Activated naive CD8-positive, alpha-beta T cell (primary cell): Measurements from ENCODE around the gene TCEA2.
A peak's percentile ranks its signal among the peaks of the same experiment; 100 is the strongest.

Source experiments
- H3K27ac Mint-ChIP-seq: one replicate; pipeline ENCODE4 v1.8.0; 2021; ENCODE audit warnings: mixed read lengths
- H3K27me3 Mint-ChIP-seq: one replicate; pipeline ENCODE4 v1.8.0; 2021; ENCODE audit warnings: mixed read lengths
- H3K36me3 Mint-ChIP-seq: one replicate; pipeline ENCODE4 v1.8.0; 2021; ENCODE audit warnings: mixed read lengths
- H3K4me1 Mint-ChIP-seq: one replicate; pipeline ENCODE4 v1.8.0; 2021; ENCODE audit warnings: low read depth, mixed read lengths
- H3K4me3 Mint-ChIP-seq: one replicate; pipeline ENCODE4 v1.8.0; 2021; ENCODE audit warnings: mild to moderate bottlenecking, mixed read lengths
- H3K9me3 Mint-ChIP-seq: one replicate; pipeline ENCODE4 v1.8.0; 2021; ENCODE audit warnings: low read depth, mixed read lengths

The TCEA2 gene

GRCh38 chr20:64065062-64065973, 2.3 kb downstream of the TCEA2 start:
- Mint-ChIP-seq H3K4me3 (peak overlapping the region; percentile 44), H3K27ac (peak overlapping the region; percentile 58), H3K9me3 (no peaks in the 10 kb centered on the region), H3K27me3 (no peaks in the 10 kb centered on the region), H3K4me1 (peaks cover 38% of the 10 kb centered on the region), H3K36me3 (no peaks in the 10 kb centered on the region)

- Mint-ChIP-seq H3K4me3 (peak overlapping the region; percentile 44), H3K27ac (no peak overlapping the region), H3K27me3 (no peaks in the 10 kb centered on the region), H3K36me3 (no peaks in the 10 kb centered on the region), H3K4me1 (peaks cover 38% of the 10 kb centered on the region), H3K9me3 (no peaks in the 10 kb centered on the region)
Observed at GRCh38 chr20:64065974-64066343, 3.0 kb downstream of the TCEA2 start.

- Mint-ChIP-seq H3K4me1 (peaks cover 36% of the 10 kb centered on the region), H3K9me3 (no peaks in the 10 kb centered on the region)
Observed at GRCh38 chr20:64067005-64067632, 4.1 kb downstream of the TCEA2 start.

GRCh38 chr20:64067733-64068307, 4.8 kb downstream of the TCEA2 start:
- no peaks in the 10 kb centered on the region for H3K27me3 Mint-ChIP-seq
- no peaks in the 10 kb centered on the region for H3K9me3 Mint-ChIP-seq
- no peaks in the 10 kb centered on the region for H3K36me3 Mint-ChIP-seq
- no peak overlapping the region for H3K27ac Mint-ChIP-seq
- H3K4me3 Mint-ChIP-seq, result no peak overlapping the region
- H3K4me1 Mint-ChIP-seq, result peaks cover 36% of the 10 kb centered on the region

More at GRCh38 chr20:64067005-64067632, 4.1 kb downstream of the TCEA2 start:
- Mint-ChIP-seq H3K36me3 (no peaks in the 10 kb centered on the region), H3K27ac (no peak overlapping the region), H3K4me3 (no peak overlapping the region), H3K27me3 (no peaks in the 10 kb centered on the region)

- no peaks in the 10 kb centered on the region for H3K27me3 Mint-ChIP-seq
- peaks cover 36% of the 10 kb centered on the region for H3K4me1 Mint-ChIP-seq
- H3K4me3 Mint-ChIP-seq, result no peak overlapping the region
- H3K36me3 Mint-ChIP-seq, result no peaks in the 10 kb centered on the region
- no peaks in the 10 kb centered on the region for H3K9me3 Mint-ChIP-seq
- H3K27ac Mint-ChIP-seq, result no peak overlapping the region
Observed at GRCh38 chr20:64068386-64069208, 5.6 kb downstream of the TCEA2 start.

- no peaks in the 10 kb centered on the region for H3K36me3 Mint-ChIP-seq
- peaks cover 30% of the 10 kb centered on the region for H3K4me1 Mint-ChIP-seq
Observed at GRCh38 chr20:64069209-64069613, 6.2 kb downstream of the TCEA2 start.

GRCh38 chr20:64069614-64070243, 6.7 kb downstream of the TCEA2 start:
- Mint-ChIP-seq H3K4me1 (peaks cover 24% of the 10 kb centered on the region), H3K9me3 (no peaks in the 10 kb centered on the region), H3K27ac (no peak overlapping the region), H3K27me3 (no peaks in the 10 kb centered on the region), H3K4me3 (no peak overlapping the region), H3K36me3 (no peaks in the 10 kb centered on the region)

More at GRCh38 chr20:64069209-64069613, 6.2 kb downstream of the TCEA2 start:
- Mint-ChIP-seq H3K4me3 (no peak overlapping the region), H3K9me3 (no peaks in the 10 kb centered on the region), H3K27ac (no peak overlapping the region), H3K27me3 (no peaks in the 10 kb centered on the region)

GRCh38 chr20:64070244-64070993, 7.4 kb downstream of the TCEA2 start:
- Mint-ChIP-seq H3K4me3 (no peak overlapping the region), H3K27me3 (no peaks in the 10 kb centered on the region), H3K9me3 (no peaks in the 10 kb centered on the region), H3K27ac (no peak overlapping the region), H3K4me1 (peaks cover 20% of the 10 kb centered on the region), H3K36me3 (no peaks in the 10 kb centered on the region)

GRCh38 chr20:64071341-64072332, 8.6 kb downstream of the TCEA2 start:
- Mint-ChIP-seq H3K9me3 (no peaks in the 10 kb centered on the region), H3K4me3 (no peak overlapping the region), H3K27me3 (no peaks in the 10 kb centered on the region), H3K4me1 (peaks cover 8% of the 10 kb centered on the region), H3K27ac (peak overlapping the region; percentile 28), H3K36me3 (no peaks in the 10 kb centered on the region)

GRCh38 chr20:64072498-64073063, 9.6 kb downstream of the TCEA2 start:
- Mint-ChIP-seq H3K27me3 (no peaks in the 10 kb centered on the region), H3K36me3 (no peaks in the 10 kb centered on the region), H3K4me3 (no peak overlapping the region), H3K27ac (peak overlapping the region; percentile 28), H3K4me1 (peaks cover 7% of the 10 kb centered on the region), H3K9me3 (no peaks in the 10 kb centered on the region)

- Mint-ChIP-seq H3K4me1 (peaks cover 10% of the 10 kb centered on the region), H3K27ac (no peak overlapping the region), H3K36me3 (no peaks in the 10 kb centered on the region), H3K4me3 (no peak overlapping the region), H3K9me3 (no peaks in the 10 kb centered on the region), H3K27me3 (no peaks in the 10 kb centered on the region)
Observed at GRCh38 chr20:64073476-64074183, 10.6 kb downstream of the TCEA2 start.

GRCh38 chr20:64074184-64074789, 11.3 kb downstream of the TCEA2 start:
- Mint-ChIP-seq H3K9me3 (no peaks in the 10 kb centered on the region), H3K36me3 (no peaks in the 10 kb centered on the region), H3K4me3 (no peak overlapping the region), H3K27me3 (no peaks in the 10 kb centered on the region), H3K27ac (no peak overlapping the region), H3K4me1 (peaks cover 12% of the 10 kb centered on the region)
